NCI-H2107 treated with DMSO at 0.1 percent for 48 hours (cell line): ENCODE results near the gene ANK2.

Experiments
- DNase-seq: peaks from one replicate; lab custom pipeline; 2025; ENCODE audit not compliant: unreplicated experiment; lab: John Stamatoyannopoulos, UW

Gene ANK2

GRCh38 chr4:113090954-113091353, 41.5 kb downstream of the ANK2 start:
- no peak for DNase-seq

DNA sequence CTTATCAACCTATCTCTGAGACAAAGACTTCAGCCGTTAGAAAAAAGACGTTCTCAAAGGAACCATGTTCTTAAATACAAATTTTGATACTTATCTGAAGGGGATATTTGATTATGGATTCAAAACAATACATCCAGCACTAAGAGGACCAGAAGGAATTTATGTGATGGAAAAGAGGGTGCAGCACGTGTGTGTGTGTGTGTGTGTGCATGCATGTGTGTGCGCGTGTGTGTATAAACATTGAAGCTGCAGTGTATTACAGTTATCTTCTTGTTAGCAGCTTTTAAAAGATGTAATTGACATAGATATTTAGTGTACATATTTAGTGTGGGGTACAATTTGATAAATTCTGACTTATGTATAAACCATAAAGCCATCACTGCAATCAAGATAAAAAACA, 44.9 kb downstream of the ANK2 start:
- DNase-seq = no peak

- peak; percentile 6 for DNase-seq
Observed at GRCh38 chr4:113094802-113095201, 45.3 kb downstream of the ANK2 start.

GRCh38 chr4:113101669-113102068, 52.2 kb downstream of the ANK2 start:
- DNase-seq = no peak

GRCh38 chr4:113103556-113103955, 54.1 kb downstream of the ANK2 start:
- DNase-seq = no peak

GRCh38 chr4:113106108-113106507, 56.7 kb downstream of the ANK2 start:
- DNase-seq = peak; percentile 22

DNA sequence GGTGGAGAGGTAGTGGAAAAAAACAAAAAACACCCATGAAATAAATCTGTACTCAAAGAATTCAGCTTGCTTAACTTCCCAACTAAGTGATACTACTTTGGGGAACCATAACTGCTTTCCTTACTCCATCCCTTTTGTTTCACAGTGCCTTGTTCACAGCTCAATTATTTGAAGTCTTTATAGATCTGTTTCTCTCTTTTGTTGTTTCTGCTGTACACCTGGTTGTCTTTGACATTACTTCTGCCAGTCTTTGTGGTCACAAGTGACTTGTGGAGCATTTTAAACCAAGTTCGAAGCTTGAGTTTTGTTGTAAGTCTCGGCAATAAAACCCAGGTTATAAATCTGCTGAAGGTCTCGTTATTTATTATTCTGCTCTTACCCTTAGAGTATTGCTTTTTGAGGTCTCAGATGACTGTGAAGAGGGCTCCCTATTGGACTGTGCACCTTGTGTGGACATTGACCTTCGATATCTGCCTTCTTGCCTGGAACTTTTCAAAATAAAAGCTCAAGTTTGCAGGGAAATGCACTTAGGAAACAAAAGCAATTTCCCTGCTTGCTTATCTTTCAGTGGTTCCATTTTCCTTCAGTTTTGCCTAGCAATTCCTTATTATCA, 59.8 kb downstream of the ANK2 start:
- no peak for DNase-seq

DNA sequence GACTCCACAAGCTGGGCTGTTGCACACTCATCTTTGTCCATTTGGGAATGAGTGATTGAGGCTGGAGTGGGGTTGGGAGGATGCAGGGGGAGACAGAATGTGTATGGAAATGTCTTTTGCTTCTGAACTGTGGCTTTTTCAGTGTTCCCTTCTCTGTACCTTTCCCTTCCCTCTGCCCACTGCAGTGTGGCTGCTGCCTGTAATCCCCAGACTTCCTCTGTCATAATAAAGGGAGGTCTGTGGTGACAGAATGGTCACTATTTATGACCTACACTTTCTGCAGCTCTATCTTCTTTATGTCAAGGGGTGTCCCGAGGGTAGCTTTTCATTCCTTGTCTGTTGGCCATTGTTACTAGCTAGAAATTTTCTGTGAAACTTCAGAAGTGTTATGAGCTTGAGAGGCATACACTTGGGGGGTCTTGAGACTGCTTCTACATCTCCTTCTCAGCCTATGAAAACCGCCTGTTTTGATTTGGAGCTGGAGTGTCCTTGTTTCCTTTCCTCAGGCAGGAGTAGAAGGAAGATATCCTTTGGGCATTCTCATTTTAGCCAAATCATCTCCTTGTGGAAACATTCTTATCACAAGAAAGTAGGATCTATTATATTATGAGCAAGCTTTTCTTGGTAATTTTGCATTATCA, 63.0 kb downstream of the ANK2 start:
- DNase-seq = no peak

- DNase-seq = no peak
Observed at GRCh38 chr4:113113151-113113550, 63.7 kb downstream of the ANK2 start.

- DNase-seq = no peak
Observed at GRCh38 chr4:113114884-113115283, 65.4 kb downstream of the ANK2 start.

- DNase-seq = no peak
Observed at GRCh38 chr4:113116414-113117357, 67.2 kb downstream of the ANK2 start.

DNA sequence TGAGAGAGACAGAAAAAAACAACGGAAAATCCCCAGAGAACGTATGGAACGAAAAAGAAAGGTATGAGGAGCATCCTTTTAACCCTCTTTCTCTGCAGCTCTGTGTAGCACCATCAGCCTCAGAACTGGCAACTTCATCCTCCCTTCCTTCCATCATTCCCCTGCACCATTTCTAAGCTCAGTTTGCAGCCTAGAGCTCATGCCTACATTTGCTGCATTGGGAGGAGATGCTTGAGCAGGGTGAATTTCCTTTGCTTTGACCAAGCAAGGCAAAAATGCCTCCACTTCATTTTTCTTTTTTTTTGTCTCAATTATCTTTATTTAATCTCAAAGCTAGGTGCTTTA, 67.9 kb downstream of the ANK2 start:
- DNase-seq = no peak

GRCh38 chr4:113122066-113122465, 72.6 kb downstream of the ANK2 start:
- no peak for DNase-seq

DNA sequence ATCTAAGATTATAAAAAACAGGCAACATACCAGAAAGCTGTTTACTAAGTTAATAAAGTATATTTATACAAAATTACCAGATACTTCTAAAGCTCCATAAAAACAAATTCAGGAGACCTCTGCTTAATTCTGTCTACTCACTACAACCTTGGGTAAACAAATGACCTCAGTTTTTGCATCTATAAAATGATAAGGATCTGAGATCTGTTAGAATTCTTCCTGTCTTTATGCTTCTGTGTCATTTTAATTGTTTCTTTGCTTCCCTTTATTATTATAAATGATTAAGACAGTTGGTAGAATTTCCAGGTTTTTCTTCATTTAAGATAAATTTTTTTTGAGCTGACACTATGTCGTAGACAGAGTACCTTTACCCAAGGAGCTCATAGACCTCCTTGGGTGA, 76.0 kb downstream of the ANK2 start:
- DNase-seq = no peak

GRCh38 chr4:113131136-113131535, 81.7 kb downstream of the ANK2 start:
- no peak for DNase-seq

GRCh38 chr4:113131621-113132020, 82.2 kb downstream of the ANK2 start:
- DNase-seq = no peak

DNA sequence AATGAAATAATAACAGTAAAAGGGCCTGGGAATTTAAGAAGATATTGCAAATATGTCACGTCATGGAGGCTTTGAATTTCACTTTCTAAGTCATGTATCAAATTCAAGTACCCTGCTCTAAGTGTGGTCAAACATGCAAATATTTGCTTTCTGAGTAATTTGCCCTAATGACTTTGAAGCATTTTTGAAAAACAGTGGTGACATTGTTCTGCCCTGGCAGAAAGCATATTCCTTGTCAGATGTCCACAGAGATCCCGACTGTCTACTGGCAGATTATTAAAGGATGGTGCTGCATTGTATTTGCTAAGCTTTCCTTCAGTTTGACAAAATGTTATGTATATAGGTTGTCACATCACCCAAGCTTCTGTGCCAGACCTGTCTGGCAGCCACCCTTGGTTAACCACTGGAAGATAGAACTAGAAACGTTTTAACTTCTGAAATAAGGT, 92.5 kb downstream of the ANK2 start:
- no peak for DNase-seq

DNA sequence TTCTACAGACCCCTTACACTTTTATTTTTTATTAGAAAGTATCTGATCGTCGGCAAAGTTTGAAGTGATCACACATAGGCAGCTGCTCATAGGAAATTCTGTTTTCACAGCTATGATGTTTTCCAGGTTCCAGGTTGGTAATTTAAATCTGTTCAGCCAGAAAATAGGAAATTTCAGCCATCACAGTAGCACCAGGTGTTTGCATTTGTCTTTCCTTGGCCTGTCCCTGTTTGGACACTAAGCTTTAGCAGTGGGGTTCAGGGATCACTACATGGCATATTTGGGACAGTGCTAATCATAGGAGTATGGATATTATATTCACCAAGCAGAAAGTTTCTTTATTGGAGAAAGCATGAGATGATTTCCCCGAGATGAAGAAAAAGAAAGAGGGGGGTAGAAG, 92.9 kb downstream of the ANK2 start:
- no peak for DNase-seq

DNA sequence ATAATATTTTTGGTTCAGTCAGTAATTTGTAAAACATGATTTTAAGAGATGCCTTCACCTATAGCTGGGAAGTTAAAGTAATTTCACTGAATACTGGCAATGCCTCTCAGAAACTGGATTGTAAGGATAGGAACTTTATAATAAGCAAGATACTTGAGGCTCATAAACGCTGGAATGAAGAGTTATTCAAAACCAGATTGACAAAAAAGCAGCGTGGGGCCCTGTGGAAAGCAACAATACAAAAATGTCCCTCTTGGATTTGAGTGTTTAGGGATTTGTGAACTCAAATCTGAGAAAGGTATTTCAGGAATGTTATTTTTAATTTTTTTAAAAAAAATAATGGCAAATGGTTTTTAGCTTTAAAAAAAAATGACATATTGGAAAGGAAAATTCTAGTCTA, 94.6 kb downstream of the ANK2 start:
- DNase-seq = no peak

- DNase-seq = no peak
Observed at GRCh38 chr4:113145147-113145518, 95.7 kb downstream of the ANK2 start.

DNA sequence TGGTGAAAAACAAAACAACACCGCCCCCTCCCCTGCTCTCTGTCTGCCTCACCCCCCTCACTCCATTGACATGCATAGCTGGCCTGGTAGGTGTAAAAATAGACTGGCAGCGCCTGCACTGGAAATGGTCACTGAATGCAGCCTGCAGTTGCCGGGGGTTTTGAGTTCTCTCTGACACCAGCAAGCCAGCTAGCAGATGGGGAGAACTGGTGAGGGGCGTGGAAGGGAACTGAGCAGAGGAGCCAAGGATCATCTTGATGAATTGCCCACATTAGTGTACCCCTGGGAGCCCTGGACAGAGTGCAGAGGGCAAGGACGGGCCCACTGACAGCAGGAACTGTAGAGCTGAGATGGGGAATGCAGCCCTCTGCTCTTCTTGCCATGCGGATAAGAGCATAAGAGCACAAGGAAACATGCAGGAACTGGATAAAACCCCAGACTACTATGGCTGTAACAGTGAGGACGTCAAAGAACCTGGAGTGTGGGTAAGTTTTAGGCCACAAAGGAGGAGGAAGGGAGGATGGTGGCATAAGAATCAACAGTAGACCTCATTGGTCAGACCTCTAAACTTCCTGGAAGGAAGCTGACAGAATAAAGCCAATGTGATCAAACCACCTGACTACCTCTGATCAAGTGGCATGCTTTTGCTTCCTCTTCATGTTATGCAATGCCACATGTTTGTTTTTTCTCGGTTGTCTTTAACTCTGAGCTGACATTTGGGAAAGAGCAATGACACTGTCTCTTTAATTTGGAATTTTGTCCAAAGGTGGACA, 96.3 kb downstream of the ANK2 start:
- DNase-seq = no peak
